ENCODE results near the gene ZNF219. TPM values are rescaled to one million over a fixed set of nuclear protein-coding genes. Genes with fewer than 3 reads are reported as not detected.

ZNF219 gene
- total and polyA plus RNA-seq, 2 of the 13 experiments (the other 11 are each of a cell fraction or from before 2014, with no cell fraction given) = 34.5 to 36.6 TPM

DNA sequence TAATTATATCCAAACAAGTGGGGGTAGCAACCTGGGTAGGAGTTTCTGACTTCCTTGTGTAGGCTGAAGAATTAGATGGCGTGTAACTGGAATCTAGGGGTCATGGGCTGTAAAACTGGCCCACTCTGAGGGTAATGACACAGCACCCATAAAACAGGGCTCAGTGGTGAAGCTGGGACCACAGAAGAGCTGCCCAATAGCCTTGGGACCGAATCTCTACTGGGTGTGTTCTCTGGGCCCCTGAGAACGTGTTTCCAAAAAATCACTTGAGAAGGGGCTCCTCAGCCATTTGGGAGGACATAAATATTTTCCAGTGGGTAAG is 37.1 kb downstream of the ZNF219 start (continued):
- TF ChIP-seq ZNF317 (CRISPR knock-in tag; IDR thresholded peaks at IDR 0.05) = 0 out of 2 replicates have a peak, but pooled peaks have one; percentile 21
- no peak for TF ChIP-seq THAP11 (CRISPR knock-in tag; IDR thresholded peaks at IDR 0.05)
- TF ChIP-seq, protein P1, sequence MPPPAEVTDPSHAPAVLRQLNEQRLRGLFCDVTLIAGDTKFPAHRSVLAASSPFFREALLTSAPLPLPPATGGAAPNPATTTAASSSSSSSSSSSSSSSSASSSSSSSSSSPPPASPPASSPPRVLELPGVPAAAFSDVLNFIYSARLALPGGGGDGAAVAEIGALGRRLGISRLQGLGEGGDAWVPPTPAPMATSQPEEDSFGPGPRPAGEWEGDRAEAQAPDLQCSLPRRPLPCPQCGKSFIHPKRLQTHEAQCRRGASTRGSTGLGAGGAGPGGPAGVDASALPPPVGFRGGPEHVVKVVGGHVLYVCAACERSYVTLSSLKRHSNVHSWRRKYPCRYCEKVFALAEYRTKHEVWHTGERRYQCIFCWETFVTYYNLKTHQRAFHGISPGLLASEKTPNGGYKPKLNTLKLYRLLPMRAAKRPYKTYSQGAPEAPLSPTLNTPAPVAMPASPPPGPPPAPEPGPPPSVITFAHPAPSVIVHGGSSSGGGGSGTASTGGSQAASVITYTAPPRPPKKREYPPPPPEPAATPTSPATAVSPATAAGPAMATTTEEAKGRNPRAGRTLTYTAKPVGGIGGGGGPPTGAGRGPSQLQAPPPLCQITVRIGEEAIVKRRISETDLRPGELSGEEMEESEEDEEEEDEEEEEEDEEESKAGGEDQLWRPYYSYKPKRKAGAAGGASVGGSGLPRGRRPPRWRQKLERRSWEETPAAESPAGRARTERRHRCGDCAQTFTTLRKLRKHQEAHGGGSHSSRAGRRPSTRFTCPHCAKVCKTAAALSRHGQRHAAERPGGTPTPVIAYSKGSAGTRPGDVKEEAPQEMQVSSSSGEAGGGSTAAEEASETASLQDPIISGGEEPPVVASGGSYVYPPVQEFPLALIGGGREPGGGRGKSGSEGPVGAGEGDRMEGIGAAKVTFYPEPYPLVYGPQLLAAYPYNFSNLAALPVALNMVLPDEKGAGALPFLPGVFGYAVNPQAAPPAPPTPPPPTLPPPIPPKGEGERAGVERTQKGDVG (CRISPR knock-in tag; IDR thresholded peaks at IDR 0.05; ENCODE audit: borderline replicate concordance) = peak; percentile 80; the same call in 1 of the 2 replicates
- 0 out of 2 replicates have a peak, but pooled peaks have one; percentile 25 for TF ChIP-seq KDM5A (IDR thresholded peaks at IDR 0.05; ENCODE audit: borderline replicate concordance, low read length)
- TF ChIP-seq RBFOX2 (IDR thresholded peaks at IDR 0.05; ENCODE audit: low read depth, low read length) = no peak
- TF ChIP-seq ZBTB38 (CRISPR knock-in tag; IDR thresholded peaks at IDR 0.05) = peak; percentile 90; the same call in 1 of the 2 replicates
- TF ChIP-seq TEAD3 (CRISPR knock-in tag; optimal IDR thresholded peaks at IDR 0.05; ENCODE audit: borderline replicate concordance) = peak; percentile 52
- TF ChIP-seq, protein P2, sequence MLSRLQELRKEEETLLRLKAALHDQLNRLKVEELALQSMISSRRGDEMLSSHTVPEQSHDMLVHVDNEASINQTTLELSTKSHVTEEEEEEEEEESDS (CRISPR knock-in tag; IDR thresholded peaks at IDR 0.05; ENCODE audit: borderline replicate concordance) = peak; percentile 31; the same call in 1 of the 2 replicates
- TF ChIP-seq SMYD3 (CRISPR knock-in tag; IDR thresholded peaks at IDR 0.05) = 0 out of 2 replicates have a peak, but pooled peaks have one; percentile 57
- TF ChIP-seq FOXO1 (CRISPR knock-in tag; IDR thresholded peaks at IDR 0.05) = no peak
- TF ChIP-seq ZMYM2 (CRISPR knock-in tag; IDR thresholded peaks at IDR 0.05) = no peak
- TF ChIP-seq, protein P3, sequence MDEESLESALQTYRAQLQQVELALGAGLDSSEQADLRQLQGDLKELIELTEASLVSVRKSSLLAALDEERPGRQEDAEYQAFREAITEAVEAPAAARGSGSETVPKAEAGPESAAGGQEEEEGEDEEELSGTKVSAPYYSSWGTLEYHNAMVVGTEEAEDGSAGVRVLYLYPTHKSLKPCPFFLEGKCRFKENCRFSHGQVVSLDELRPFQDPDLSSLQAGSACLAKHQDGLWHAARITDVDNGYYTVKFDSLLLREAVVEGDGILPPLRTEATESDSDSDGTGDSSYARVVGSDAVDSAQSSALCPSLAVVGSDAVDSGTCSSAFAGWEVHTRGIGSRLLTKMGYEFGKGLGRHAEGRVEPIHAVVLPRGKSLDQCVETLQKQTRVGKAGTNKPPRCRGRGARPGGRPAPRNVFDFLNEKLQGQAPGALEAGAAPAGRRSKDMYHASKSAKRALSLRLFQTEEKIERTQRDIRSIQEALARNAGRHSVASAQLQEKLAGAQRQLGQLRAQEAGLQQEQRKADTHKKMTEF (CRISPR knock-in tag; IDR thresholded peaks at IDR 0.05) = 0 out of 2 replicates have a peak, but pooled peaks have one; percentile 22

Measured in HepG2 (cell line).